Measurements from ENCODE around the gene TTC24.

- no peak for TF ChIP-seq CREB5 (CRISPR knock-in tag; IDR thresholded peaks at IDR 0.05; ENCODE audit: low read depth)
- no peak for TF ChIP-seq ZFP3 (CRISPR knock-in tag; IDR thresholded peaks at IDR 0.05)
- TF ChIP-seq ZFP30 (CRISPR knock-in tag; IDR thresholded peaks at IDR 0.05): no peak
- TF ChIP-seq, protein P1, sequence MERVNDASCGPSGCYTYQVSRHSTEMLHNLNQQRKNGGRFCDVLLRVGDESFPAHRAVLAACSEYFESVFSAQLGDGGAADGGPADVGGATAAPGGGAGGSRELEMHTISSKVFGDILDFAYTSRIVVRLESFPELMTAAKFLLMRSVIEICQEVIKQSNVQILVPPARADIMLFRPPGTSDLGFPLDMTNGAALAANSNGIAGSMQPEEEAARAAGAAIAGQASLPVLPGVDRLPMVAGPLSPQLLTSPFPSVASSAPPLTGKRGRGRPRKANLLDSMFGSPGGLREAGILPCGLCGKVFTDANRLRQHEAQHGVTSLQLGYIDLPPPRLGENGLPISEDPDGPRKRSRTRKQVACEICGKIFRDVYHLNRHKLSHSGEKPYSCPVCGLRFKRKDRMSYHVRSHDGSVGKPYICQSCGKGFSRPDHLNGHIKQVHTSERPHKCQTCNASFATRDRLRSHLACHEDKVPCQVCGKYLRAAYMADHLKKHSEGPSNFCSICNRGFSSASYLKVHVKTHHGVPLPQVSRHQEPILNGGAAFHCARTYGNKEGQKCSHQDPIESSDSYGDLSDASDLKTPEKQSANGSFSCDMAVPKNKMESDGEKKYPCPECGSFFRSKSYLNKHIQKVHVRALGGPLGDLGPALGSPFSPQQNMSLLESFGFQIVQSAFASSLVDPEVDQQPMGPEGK (CRISPR knock-in tag; IDR thresholded peaks at IDR 0.05; ENCODE audit: borderline replicate concordance): no peak
- no peak for TF ChIP-seq OSR1 (CRISPR knock-in tag; IDR thresholded peaks at IDR 0.05)
- no peak for TF ChIP-seq TSHZ2 (CRISPR knock-in tag; IDR thresholded peaks at IDR 0.05)
- TF ChIP-seq CSDC2 (CRISPR knock-in tag; IDR thresholded peaks at IDR 0.05): no peak
- no peak for TF ChIP-seq ZNF565 (CRISPR knock-in tag; conservative IDR thresholded peaks at IDR 0.05; ENCODE audit: low read depth)
- no peak for TF ChIP-seq ZC3H10 (CRISPR knock-in tag; IDR thresholded peaks at IDR 0.05)
- TF ChIP-seq GLIS3 (CRISPR knock-in tag; IDR thresholded peaks at IDR 0.05): no peak
Observed at GRCh38 chr1:156565519-156565918, 14.0 kb upstream of the TTC24 start.

Measured in SK-N-SH treated with all-trans-retinoic acid at 6 μM for 48 hours (cell line).